NCI-H82 (cell line): ENCODE results near the gene AXIN1.
A peak's percentile ranks its signal among the peaks of the same experiment; 100 is the strongest.
"Not testable (repeated sequence)": the region's sequence is repeated elsewhere in the genome, so short reads cannot be mapped to it uniquely, and the experiment has no call there.

Source experiments
- DNase-seq: peaks from one replicate; lab custom pipeline; 2025; lab: John Stamatoyannopoulos, UW

The AXIN1 gene

DNA sequence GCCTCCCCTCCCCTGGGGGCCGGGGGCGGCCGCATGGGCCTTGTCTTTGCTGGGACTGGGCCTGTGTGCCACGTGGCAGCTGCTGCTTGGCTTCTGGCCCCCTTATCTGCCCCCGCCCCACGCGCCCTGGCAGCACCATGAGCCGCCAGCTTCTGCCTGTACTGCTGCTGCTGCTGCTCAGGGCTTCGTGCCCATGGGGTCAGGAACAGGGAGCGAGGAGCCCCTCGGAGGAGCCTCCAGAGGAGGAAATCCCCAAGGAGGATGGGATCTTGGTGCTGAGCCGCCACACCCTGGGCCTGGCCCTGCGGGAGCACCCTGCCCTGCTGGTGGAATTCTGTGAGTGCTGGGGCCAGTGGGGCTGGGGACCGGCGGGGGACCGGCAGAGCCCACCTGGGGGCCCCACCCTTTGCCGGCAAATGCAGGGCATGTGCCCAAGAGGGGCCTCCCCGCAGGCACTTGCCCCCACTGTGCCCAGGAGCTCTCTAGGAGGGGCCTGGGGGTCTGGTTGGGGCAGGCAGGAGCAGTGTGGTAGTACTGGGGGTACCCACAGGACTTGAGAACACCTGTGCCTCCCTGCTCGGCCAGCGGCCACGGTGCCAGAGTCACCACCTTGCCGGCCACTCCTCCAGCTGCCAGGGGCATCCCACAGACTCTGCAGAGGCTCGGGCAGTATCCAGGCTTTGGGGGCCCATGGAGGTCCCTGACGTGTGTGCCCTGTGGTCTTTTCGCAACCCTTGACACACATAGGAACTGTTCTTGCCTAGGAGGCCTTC is 69.3 kb downstream of the AXIN1 start, which contains the start of gene PDIA2:
Gene PDIA2, plus strand, starts transcription at position 132 of the 773 bp plus-strand sequence. Its CDS starts 6 bp downstream, at position 138.
- no peak for DNase-seq

GRCh38 chr16:282491-282890 is 70.0 kb downstream of the AXIN1 start:
- DNase-seq = no peak

DNA sequence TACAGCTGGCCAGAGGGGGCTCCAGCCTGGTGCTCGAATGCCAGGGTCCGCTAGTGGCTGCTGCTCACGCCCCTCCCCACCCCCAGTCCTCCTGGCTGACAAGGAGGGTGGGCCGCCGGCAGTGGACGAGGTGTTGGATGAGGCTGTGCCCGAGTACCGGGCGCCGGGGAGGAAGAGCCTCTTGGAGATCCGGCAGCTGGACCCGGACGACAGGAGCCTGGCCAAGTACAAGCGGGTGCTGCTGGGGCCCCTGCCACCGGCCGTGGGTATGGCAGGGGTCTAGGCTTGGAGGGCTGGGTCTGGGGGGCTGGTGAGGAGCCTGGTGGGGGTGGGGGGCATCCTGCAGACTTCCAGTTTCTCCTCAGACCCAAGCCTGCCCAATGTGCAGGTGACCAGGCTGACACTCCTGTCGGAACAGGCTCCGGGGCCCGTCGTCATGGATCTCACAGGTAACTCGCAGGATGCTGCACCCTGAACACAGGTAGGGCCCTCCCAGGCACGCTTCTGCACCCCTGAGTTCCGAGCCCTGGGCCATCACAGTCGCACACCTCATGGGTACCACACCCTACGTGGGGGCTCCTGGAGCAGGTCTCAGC is 70.8 kb downstream of the AXIN1 start:
- no peak for DNase-seq

DNA sequence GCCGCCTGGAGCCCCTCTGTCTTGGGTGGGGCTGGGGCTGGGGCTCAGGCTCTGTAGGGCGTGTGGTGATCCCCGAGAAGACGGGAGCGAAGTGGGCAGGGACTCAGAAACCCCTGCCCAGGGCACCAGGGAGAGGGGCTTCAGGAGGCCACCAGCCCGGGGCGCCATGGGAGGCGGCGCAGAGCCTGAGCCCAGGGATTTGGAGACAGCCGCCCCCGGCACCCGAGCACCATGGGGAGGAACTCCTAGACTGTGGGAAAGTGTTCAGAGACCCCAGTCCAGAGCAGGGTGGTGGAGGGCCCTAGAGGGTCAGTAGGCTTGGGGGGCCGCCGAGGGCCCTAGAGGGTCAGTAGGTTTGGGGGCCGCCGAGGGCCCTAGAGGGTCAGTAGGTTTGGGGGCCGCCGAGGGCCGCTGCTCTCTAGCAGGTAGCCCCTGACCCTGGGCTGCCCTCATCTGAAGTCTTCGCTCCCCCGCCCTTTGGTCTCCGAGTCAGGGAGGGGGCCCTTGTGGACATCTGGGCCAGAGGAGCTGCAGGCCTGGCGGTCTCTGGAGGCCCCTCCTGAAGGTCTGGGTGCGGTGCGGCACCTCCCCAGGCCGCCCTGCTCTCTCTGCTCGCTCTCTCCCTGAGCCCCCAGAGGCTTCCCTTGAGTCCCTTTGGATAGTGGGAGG is 71.4 kb downstream of the AXIN1 start:
- no peak for DNase-seq

DNA sequence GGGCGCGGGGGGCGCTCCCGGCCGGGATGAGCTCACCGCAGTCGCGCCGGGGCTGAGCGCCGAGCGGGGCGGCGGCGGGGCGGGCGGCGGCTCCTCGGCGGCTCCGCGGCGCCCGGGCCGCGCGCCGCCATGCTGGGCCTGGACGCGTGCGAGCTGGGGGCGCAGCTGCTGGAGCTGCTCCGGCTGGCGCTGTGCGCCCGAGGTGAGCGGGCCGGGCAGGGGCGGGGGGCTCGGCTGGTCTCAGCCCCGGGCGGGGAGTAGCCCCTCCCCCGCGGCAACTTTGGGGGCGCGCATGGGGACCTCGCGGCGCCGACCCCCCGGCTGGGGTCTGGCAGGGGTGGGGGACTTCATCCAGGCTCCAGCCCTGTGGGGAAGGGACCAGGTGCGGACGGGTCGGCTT is 72.0 kb downstream of the AXIN1 start, which contains the start of gene ARHGDIG:
Gene ARHGDIG, plus strand, starts transcription at position 40 of the 400 bp plus-strand sequence. Its CDS starts 90 bp downstream, at position 130.
- no peak for DNase-seq

DNA sequence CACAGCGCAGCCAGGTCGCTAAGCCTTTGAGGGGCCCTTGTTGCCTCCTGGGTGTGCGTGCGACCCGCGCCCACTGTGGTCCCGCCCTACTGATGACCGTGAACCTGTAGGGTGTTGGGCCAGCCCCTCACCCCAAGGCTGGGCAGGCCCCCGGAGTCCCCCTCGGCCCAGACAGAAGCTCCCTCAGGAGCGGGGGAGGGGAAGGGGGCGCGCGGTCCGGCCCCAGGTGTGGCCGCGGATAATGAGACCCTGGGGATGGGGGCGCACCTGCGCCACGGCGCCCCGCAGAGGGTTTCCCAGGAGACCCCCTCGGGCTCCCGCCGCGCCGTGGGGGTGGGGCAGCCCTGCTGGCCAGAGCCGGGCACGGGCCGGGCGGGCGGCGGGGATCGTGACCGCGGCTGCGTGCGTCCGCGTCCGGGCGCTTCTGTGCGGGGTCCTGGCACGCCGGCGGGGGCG is 72.5 kb downstream of the AXIN1 start:
- no peak for DNase-seq

GRCh38 chr16:279531-279930 is 73.0 kb downstream of the AXIN1 start:
- no peak for DNase-seq

DNA sequence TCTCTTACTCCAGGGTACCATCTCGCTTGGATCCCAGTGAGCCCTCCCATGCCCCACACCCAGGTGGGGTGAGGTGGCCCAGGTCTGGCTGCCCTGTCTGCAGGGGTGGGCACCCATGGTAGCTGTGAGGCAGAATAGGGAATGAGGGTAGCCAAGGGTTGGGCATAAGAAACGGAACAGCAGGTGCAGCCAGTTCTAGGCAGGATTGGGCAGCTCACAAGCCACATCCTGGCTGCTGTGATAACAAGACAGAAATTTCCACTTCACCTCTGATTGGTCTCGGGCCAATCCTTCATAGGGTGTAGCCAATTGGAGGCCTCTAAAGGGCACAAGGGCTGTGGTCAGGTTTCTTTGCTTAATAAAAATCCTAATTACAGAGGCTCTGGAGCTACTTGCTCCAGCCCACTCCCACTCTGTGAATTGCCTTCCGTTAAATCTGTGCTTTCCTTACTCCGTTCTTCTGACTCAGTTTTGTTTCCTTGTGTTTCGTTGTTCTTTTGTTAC is 73.6 kb downstream of the AXIN1 start:
- peak; percentile 65 for DNase-seq

GRCh38 chr16:276426-277077 is 76.0 kb downstream of the AXIN1 start:
- no peak for DNase-seq

- DNase-seq = no peak
These were observed 76.7 kb downstream of the AXIN1 start, which contains the start of gene RGS11 for GRCh38 chr16:275786-276232. Gene RGS11 (minus strand): TSS chr16:275944. CDS start chr16:275911, 33 bp downstream.

DNA sequence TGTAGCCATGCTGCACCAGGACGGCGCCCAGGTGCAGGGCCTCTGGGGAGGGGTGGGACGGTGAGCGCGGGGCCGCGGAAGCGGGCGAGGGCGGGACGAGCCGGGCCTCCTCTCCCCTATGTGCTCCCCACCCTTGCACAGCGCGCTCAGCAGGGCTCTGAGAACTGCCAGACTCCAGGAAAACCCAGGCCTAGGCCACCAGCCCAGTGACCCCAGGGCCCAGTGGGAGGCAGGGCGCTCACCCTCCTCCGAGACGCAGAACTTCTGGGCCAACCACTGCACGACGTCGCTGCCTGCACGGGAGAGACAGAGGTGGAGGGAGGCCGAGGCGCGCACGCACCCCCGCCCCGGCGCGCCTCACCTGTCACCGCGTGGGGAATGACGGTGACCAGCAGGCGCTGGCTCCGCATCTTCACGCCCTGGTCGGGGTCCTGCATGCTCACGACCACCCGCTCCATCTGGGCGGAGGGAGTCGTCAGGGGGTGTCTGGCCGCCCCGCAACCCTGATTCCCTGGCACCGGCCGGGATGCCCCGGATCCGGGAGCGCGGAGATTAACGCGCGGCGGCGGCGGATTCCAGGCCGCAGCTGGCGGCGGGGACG is 77.4 kb downstream of the AXIN1 start:
- DNase-seq = no peak

GRCh38 chr16:273547-274421 is 78.7 kb downstream of the AXIN1 start:
- DNase-seq = peak; percentile 31

GRCh38 chr16:272633-273546 is 79.6 kb downstream of the AXIN1 start:
- no peak for DNase-seq

GRCh38 chr16:270381-271255 is 81.9 kb downstream of the AXIN1 start:
- DNase-seq = no peak

DNA sequence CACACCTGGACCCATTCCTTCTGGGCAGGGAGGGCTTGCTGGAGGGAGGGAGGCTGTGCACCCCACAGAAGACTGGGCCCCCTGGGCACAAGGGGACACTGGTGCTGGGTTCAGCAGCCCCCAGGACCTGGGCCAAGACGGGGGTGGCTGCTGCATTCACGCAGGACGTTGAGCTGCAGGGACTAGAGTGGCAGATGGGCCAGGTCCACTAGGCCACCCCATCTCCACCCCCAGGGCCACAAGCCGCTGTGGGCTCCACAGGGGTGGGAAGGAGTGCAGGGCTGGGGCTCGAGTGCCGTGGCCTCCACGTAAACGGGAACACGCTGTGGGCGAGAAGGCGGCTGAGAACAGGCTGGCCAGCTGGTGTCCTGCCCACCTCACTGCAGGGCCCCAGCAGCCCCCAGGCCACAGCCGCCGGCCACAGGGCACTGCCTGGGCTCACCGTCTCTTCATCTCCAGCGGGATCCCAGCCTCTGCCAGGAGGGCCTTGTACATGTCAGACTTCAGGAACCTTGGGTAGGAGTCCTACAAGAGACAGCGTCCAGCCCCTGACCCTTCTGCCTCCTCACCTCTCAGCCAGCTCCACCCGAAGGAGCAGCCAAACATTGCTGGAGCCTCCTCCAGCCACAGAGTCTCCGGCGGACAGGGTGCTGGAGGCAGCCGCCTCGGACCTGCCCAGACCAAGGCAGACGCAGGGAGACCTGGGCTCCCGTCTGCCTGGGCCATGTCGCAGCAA is 83.3 kb downstream of the AXIN1 start:
- no peak for DNase-seq

DNA sequence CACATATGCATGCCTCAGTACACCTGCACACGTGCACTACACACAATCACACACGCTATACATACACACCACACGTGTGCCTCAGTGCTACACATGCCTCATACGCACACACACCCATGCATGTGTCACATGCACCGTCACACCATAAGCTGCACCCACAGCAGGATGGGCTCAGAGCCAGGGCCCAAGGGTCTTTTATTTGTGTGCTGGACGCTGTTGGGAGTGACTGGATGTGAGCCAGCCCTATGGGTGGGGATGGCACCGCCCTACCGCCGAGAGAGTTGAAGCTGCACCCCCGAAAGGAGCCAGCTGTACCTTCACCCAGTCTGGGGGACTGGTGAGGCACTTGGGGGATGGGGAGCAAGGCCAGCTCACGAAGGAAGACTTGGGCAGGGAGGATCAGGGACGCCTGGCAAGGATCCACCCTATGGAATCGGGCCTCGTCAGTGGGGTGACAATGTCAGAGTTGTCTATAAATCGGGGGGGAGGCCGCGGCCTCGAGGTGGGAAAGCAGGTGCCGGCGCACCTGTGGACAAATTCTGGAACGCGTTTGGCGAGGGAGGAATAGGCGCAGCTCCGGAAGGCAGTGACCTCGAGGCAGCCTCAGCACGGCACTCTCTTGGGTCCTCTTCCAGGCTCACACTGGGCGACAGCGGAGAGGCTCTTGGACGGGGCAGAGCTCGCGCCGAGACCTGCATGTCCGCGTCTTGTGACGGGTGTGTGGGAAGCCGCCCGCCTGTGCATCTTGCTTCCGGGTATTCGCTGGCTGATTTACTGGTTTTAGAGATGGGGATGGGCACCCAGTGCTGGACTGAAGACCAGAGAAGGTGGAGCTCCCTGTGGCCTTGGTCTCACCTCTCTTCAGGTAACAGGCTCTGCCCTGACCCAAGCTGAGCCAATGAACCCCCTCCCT is 84.1 kb downstream of the AXIN1 start:
- DNase-seq = no peak

- not testable (repeated sequence) for DNase-seq
These were observed 85.0 kb downstream of the AXIN1 start for GRCh38 chr16:267562-267961.
